HEK293 (cell line): ENCODE results near the gene BAK1.

Experiments used
- ATF2 ChIP-seq: fragments of 450-650 bp; formaldehyde crosslinking; IDR thresholded peaks from 2 replicates; pipeline ENCODE4 v1.5.1; 2016; ENCODE audit warnings: missing biosample characterization, missing genetic modification characterization, low read depth
- FEZF1 ChIP-seq: fragments of 450-650 bp; formaldehyde crosslinking; IDR thresholded peaks from 2 replicates; pipeline ENCODE4 v1.5.1; 2016; ENCODE audit warnings: missing biosample characterization, missing genetic modification characterization
- KLF16 ChIP-seq: fragments of 450-650 bp; formaldehyde crosslinking; IDR thresholded peaks from 2 replicates; pipeline ENCODE4 v1.5.1; 2017; ENCODE audit warnings: missing biosample characterization, missing genetic modification characterization
- RBAK ChIP-seq: fragments of 450-650 bp; formaldehyde crosslinking; IDR thresholded peaks from 2 replicates; pipeline ENCODE4 v1.5.1; 2016; ENCODE audit warnings: missing biosample characterization, missing genetic modification characterization
- REPIN1 ChIP-seq: fragments of 450-650 bp; formaldehyde crosslinking; IDR thresholded peaks from 2 replicates; pipeline ENCODE4 v1.5.1; 2017; ENCODE audit warnings: missing biosample characterization, missing genetic modification characterization, low read depth
- TCF7L2 ChIP-seq: IDR thresholded peaks from 2 replicates; pipeline ENCODE4 v1.6.1; 2011; ENCODE audit warnings: low read depth, mild to moderate bottlenecking, inconsistent platforms, low read length, moderate library complexity, borderline replicate concordance
- ZBTB21 ChIP-seq: fragments of 450-650 bp; formaldehyde crosslinking; IDR thresholded peaks from 2 replicates; pipeline ENCODE4 v1.5.1; 2017; ENCODE audit warnings: missing biosample characterization, missing genetic modification characterization
- ZNF169 ChIP-seq: fragments of 450-650 bp; formaldehyde crosslinking; IDR thresholded peaks from 2 replicates; pipeline ENCODE4 v1.5.1; 2016; ENCODE audit warnings: missing biosample characterization, missing genetic modification characterization
- ZNF19 ChIP-seq: fragments of 450-650 bp; formaldehyde crosslinking; IDR thresholded peaks from 2 replicates; pipeline ENCODE4; 2016; ENCODE audit warnings: missing biosample characterization, missing genetic modification characterization, low read depth
- ZNF211 ChIP-seq: fragments of 450-650 bp; formaldehyde crosslinking; IDR thresholded peaks from 2 replicates; pipeline ENCODE4 v1.5.1; 2016; ENCODE audit warnings: low read depth, missing biosample characterization, missing genetic modification characterization
- ZNF311 ChIP-seq: fragments of 450-650 bp; formaldehyde crosslinking; IDR thresholded peaks from 2 replicates; pipeline ENCODE4 v1.5.1; 2017; ENCODE audit warnings: missing biosample characterization, missing genetic modification characterization, borderline replicate concordance
- TF ChIP-seq, protein P1 (sequence below): fragments of 450-650 bp; formaldehyde crosslinking; IDR thresholded peaks from 2 replicates; pipeline ENCODE4 v1.5.1; 2016; ENCODE audit warnings: missing biosample characterization, missing genetic modification characterization
- TF ChIP-seq, protein P2 (sequence below): fragments of 450-650 bp; formaldehyde crosslinking; IDR thresholded peaks from 2 replicates; pipeline ENCODE4 v1.5.1; 2017; ENCODE audit warnings: missing biosample characterization, missing genetic modification characterization

DNA sequence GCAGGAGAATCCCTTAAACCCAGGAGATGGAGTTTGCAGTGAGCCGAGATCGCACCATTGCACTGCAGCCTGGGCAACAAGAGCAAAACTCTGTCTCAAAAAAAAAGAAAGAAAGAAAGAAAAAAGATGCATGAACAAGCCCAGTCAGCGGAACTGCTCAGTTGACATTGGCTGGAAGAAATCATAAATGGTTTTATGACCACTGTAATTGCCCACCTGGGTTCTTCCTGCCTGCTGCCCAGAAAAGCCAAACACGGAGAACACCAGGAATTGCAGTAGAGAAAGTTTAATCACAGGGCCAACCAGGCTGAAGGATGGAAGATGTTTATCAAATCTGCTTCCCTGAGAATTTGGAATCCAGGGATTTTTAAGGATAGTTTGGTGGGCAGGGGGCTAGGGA, 22.7 kb downstream of the BAK1 start:
- TF ChIP-seq, protein P1, sequence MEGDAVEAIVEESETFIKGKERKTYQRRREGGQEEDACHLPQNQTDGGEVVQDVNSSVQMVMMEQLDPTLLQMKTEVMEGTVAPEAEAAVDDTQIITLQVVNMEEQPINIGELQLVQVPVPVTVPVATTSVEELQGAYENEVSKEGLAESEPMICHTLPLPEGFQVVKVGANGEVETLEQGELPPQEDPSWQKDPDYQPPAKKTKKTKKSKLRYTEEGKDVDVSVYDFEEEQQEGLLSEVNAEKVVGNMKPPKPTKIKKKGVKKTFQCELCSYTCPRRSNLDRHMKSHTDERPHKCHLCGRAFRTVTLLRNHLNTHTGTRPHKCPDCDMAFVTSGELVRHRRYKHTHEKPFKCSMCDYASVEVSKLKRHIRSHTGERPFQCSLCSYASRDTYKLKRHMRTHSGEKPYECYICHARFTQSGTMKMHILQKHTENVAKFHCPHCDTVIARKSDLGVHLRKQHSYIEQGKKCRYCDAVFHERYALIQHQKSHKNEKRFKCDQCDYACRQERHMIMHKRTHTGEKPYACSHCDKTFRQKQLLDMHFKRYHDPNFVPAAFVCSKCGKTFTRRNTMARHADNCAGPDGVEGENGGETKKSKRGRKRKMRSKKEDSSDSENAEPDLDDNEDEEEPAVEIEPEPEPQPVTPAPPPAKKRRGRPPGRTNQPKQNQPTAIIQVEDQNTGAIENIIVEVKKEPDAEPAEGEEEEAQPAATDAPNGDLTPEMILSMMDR = no peak
- TF ChIP-seq ATF2 (tag by site-specific recombination) (no peak), RBAK (no peak), KLF16 (no peak), ZBTB21 (tag by site-specific recombination) (no peak), REPIN1 (tag by site-specific recombination) (no peak), ZNF311 (tag by site-specific recombination) (no peak), ZNF19 (tag by site-specific recombination) (no peak), TCF7L2 (no peak), FEZF1 (no peak), ZNF211 (tag by site-specific recombination) (no peak), ZNF169 (tag by site-specific recombination) (no peak)
- TF ChIP-seq, protein P2, sequence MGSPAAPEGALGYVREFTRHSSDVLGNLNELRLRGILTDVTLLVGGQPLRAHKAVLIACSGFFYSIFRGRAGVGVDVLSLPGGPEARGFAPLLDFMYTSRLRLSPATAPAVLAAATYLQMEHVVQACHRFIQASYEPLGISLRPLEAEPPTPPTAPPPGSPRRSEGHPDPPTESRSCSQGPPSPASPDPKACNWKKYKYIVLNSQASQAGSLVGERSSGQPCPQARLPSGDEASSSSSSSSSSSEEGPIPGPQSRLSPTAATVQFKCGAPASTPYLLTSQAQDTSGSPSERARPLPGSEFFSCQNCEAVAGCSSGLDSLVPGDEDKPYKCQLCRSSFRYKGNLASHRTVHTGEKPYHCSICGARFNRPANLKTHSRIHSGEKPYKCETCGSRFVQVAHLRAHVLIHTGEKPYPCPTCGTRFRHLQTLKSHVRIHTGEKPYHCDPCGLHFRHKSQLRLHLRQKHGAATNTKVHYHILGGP = no peak
